Breast epithelium (tissue), 4 donors: ENCODE results near the gene RHBDD3. TPM values are rescaled to one million over a fixed set of nuclear protein-coding genes. Genes with fewer than 3 reads are reported as not detected.
A peak's percentile ranks its signal among the peaks of the same experiment; 100 is the strongest.

ENCODE experiments used
- DNase-seq, 2 donors: peaks; one replicate each; pipeline ENCODE4 v3.0.0-alpha.2; 2019; ENCODE audit warnings: low spot score in 2 of 2
- H3K27ac ChIP-seq, 2 donors: fragments of 200-600 bp; sonication (generic) in 1 of 2; one replicate each; pipeline ENCODE4 v1.5.1; 2016 to 2019; ENCODE audit warnings: mild to moderate bottlenecking in 1 of 2
- H3K27me3 ChIP-seq, 2 donors: fragments of 200-600 bp; sonication (generic) in 1 of 2; one replicate each; pipeline versions ENCODE4 v1.5.1 to v1.6.0; 2017 to 2019; ENCODE audit warnings: control low read depth in 1 of 2, mild to moderate bottlenecking in 1 of 2
- H3K36me3 ChIP-seq: fragments of 200-600 bp; one replicate; pipeline ENCODE4 v1.5.1; 2019
- H3K4me1 ChIP-seq, 2 donors: fragments of 200-600 bp; sonication (generic); one replicate each; pipeline ENCODE4 v1.5.1; 2016 to 2019; ENCODE audit warnings: control low read depth in 1 of 2
- H3K4me3 ChIP-seq, 3 donors: fragments of 200-600 bp; sonication (generic); 1 replicate in 2 of 3; 2 replicates in 1 of 3; pipeline ENCODE4 v1.5.1; 2016 to 2019; ENCODE audit warnings: mild to moderate bottlenecking in 3 of 3, moderate library complexity in 2 of 3
- H3K9me3 ChIP-seq, 2 donors: fragments of 200-600 bp; sonication (generic) in 1 of 2; one replicate each; pipeline ENCODE4 v1.5.1; 2016 to 2019; ENCODE audit warnings: control low read depth in 1 of 2
- CTCF ChIP-seq, 3 donors: fragments of 450-650 bp; IDR thresholded peaks; one replicate each; pipeline ENCODE4 v1.5.1; 2016 to 2017; ENCODE audit warnings: antibody characterized with exemption in 3 of 3, mild to moderate bottlenecking in 3 of 3, moderate library complexity in 3 of 3
- POLR2A ChIP-seq: fragments of 450-650 bp; IDR thresholded peaks from one replicate; pipeline ENCODE4 v1.6.1; 2016; ENCODE audit warnings: antibody characterized with exemption, mild to moderate bottlenecking, moderate library complexity
- POLR2AphosphoS5 ChIP-seq, 3 donors: sonication (generic); formaldehyde crosslinking; IDR thresholded peaks; one replicate each; pipeline ENCODE4 v1.6.1; 2017; ENCODE audit warnings: antibody characterized with exemption in 3 of 3
- intact Hi-C: fragments of 100-400 bp; cut with DNase I; formaldehyde crosslinking; loops from one replicate; pipeline ENCODE4 v1.15.1; 2023; ENCODE audit warnings: low total_unique reads
- total RNA-seq, 3 donors: library from RNA; depleted of rRNA; stranded (reverse); fragments of >200 nt; gene quantifications; one replicate each; pipeline ENCODE4 v1.1.0, GENCODE V29; 2016

The RHBDD3 gene
- total RNA-seq, 3 donors from 2014 or later = 16.2 to 31.8 (median 28.2) TPM

DNA sequence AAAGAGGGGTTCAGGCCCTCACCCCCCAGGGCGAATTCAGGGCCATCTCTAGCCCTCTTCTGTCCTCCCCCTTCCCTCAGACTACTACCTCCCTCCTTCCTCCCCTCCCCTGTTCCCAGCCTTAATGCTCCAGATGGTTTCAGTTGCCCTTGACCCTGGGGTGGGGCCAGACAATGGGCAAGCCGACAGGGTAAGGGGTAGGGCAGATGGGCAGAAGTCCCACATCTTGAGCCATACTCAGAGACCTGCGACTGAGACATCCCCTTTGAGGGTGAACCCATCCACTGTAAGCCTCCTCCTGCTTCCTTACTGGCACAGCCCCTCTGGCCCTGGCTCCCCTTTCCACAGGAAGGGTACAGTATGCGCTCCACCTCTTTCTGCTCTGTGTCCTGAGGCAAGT is 1.9 kb downstream of the RHBDD3 start:
- Histone ChIP-seq H3K4me1 (peaks cover 6 to 7% of the 10 kb centered on the region in 2 donors), H3K27me3 (no peaks in the 10 kb centered on the region), H3K4me3 (no peak overlapping the region), H3K27ac (peak overlapping the region in 1 of 2 donors; percentile 3), H3K36me3 (no peaks in the 10 kb centered on the region), H3K9me3 (no peaks in the 10 kb centered on the region)
- no peak for DNase-seq
- intact Hi-C loops = no loop called here
- TF ChIP-seq POLR2A (no peak), CTCF (IDR thresholded peaks at IDR 0.05) (no peak), POLR2AphosphoS5 (IDR thresholded peaks at IDR 0.05) (no peak)

DNA sequence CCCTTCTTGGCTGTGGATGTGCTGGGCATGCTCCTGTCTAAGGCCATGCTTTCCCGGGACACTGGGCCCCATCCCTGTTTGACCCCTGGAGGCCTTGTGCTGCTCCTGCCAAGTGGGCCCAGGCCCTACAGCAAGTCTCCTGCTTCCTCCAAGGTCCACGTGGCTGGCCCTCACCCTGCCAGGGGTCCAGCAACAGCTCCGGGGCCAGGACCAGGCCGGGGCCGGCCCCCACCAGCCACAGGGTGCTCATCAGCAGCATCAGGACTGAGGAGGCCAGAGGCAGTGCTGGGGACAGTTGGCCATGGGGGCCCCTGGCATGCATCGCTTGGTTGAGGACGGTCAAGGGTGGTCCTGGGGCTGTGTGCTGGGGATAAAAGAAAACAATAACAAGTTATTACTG is 2.5 kb downstream of the RHBDD3 start:
- no peak overlapping the region for H3K4me3 ChIP-seq
- H3K36me3 ChIP-seq = no peaks in the 10 kb centered on the region
- H3K9me3 ChIP-seq = no peaks in the 10 kb centered on the region
- H3K27ac ChIP-seq = peak overlapping the region in 1 of 2 donors; percentile 3
- peaks cover 6 to 7% of the 10 kb centered on the region in 2 donors for H3K4me1 ChIP-seq
- intact Hi-C loops = no loop called here
- DNase-seq = no peak
- TF ChIP-seq CTCF (IDR thresholded peaks at IDR 0.05) = no peak
- TF ChIP-seq POLR2A = no peak
- no peak for TF ChIP-seq POLR2AphosphoS5 (IDR thresholded peaks at IDR 0.05)
- no peaks in the 10 kb centered on the region for H3K27me3 ChIP-seq

- intact Hi-C loops = no loop called here
- no peak overlapping the region for H3K4me3 ChIP-seq
- H3K4me1 ChIP-seq = peaks cover 0 to 7% of the 10 kb centered on the region in 2 donors
- H3K36me3 ChIP-seq = no peaks in the 10 kb centered on the region
- no peak overlapping the region for H3K27ac ChIP-seq
- no peak for DNase-seq
- no peaks in the 10 kb centered on the region for H3K9me3 ChIP-seq
- H3K27me3 ChIP-seq = no peaks in the 10 kb centered on the region
- no peak for TF ChIP-seq POLR2AphosphoS5 (IDR thresholded peaks at IDR 0.05)
- TF ChIP-seq POLR2A = no peak
- TF ChIP-seq CTCF (IDR thresholded peaks at IDR 0.05) = no peak
Measured at GRCh38 chr22:29263791-29264276, 3.9 kb downstream of the RHBDD3 start.

- intact Hi-C loops = no loop called here
- Histone ChIP-seq H3K36me3 (no peaks in the 10 kb centered on the region), H3K27me3 (no peaks in the 10 kb centered on the region), H3K9me3 (no peaks in the 10 kb centered on the region), H3K4me1 (no peaks in the 10 kb centered on the region), H3K4me3 (no peak overlapping the region), H3K27ac (no peak overlapping the region)
- TF ChIP-seq POLR2AphosphoS5 (IDR thresholded peaks at IDR 0.05) = no peak
- no peak for TF ChIP-seq CTCF (IDR thresholded peaks at IDR 0.05)
- no peak for TF ChIP-seq POLR2A
- no peak for DNase-seq
Measured at GRCh38 chr22:29260601-29261315, 7.0 kb downstream of the RHBDD3 start.

DNA sequence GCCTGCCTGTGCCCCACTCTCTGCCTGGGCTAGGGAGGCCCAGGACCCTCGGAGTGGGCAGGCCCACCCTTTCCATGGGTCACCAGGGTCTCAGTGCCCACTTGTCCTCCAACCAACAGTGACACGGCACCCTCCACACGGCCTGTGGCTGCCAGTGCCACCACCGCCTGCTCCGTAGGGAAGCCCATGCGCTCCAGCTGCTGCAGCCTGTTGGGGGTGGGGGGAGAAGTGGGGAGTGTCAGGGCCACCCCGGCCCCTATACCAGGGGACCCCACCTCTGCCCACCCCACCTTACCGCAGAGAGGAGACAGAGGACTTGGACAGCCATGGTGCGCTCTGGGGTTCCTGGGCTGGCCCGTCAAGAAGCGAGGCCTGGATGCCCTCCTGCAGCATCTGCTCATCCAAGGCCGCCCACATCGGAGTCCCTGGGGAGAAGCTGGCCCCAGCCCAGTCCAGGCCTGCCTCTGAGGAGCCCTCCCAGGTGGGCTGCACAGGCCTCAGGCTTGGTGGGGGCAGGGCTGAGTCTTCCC is 7.7 kb downstream of the RHBDD3 start:
- no peaks in the 10 kb centered on the region for H3K9me3 ChIP-seq
- no peak for DNase-seq
- intact Hi-C loops = no loop called here
- H3K27ac ChIP-seq = no peak overlapping the region
- no peaks in the 10 kb centered on the region for H3K4me1 ChIP-seq
- H3K27me3 ChIP-seq = no peaks in the 10 kb centered on the region
- TF ChIP-seq POLR2A (no peak), POLR2AphosphoS5 (IDR thresholded peaks at IDR 0.05) (no peak), CTCF (IDR thresholded peaks at IDR 0.05) (no peak)
- H3K36me3 ChIP-seq = no peaks in the 10 kb centered on the region
- no peak overlapping the region for H3K4me3 ChIP-seq
